Measurements from ENCODE around the gene GARRE1. TPM values are rescaled to one million over a fixed set of nuclear protein-coding genes. Genes with fewer than 3 reads are reported as not detected.

The GARRE1 gene
- total and polyA plus RNA-seq, 2 donors (not counting 3 experiments of a cell fraction or from before 2014, with no cell fraction given), result 39.2 to 46.8 TPM

GRCh38 chr19:34257559-34257924 lies 3.2 kb downstream of the GARRE1 start:
- Histone ChIP-seq H3K9me3 (replicated peaks; ENCODE audit: control insufficient read depth, insufficient read depth, low read length) (no peaks in the 10 kb centered on the region), H3K4me2 (ENCODE audit: insufficient read depth, low read length) (no peak overlapping the region), H4K20me1 (replicated peaks; ENCODE audit: control insufficient read depth, extremely low read depth, insufficient read depth, low read length) (no peaks in the 10 kb centered on the region), H3K9ac (replicated peaks; ENCODE audit: extremely low read depth, insufficient read depth, low read length) (no peak overlapping the region), H3K4me1 (ENCODE audit: control insufficient read depth, extremely low read depth, insufficient read depth, low read length) (peaks cover 22% of the 10 kb centered on the region), H3K4me3 (replicated peaks in 1 of 3; ENCODE audit: insufficient read depth in 1 of 3, low read depth in 1 of 3, low read length in 3 of 3) (no peak overlapping the region), H3K9me1 (replicated peaks; ENCODE audit: control insufficient read depth, extremely low read depth, insufficient read depth, low read length) (no peaks in the 10 kb centered on the region), H3K27me3 (ENCODE audit: control insufficient read depth in 2 of 2, insufficient read depth in 2 of 2, low read length in 2 of 2) (no peaks in the 10 kb centered on the region), H3K27ac (ENCODE audit: insufficient read depth, low read depth, low read length) (no peak overlapping the region), H3K79me2 (ENCODE audit: control insufficient read depth, insufficient read depth, low read length) (peaks cover 32% of the 10 kb centered on the region), H3K36me3 (ENCODE audit: control insufficient read depth in 2 of 2, extremely low read depth in 1 of 2, insufficient read depth in 2 of 2, low read length in 2 of 2) (no peaks in the 10 kb centered on the region), H2AFZ (ENCODE audit: low read depth, low read length) (no peak overlapping the region)
- DNase-seq (ENCODE audit: low read depth, low spot score) (no peak), FAIRE-seq (no peak)
- ChIA-PET POLR2A (no interaction called here), CTCF (interaction anchor here (1.1 kb wide), 1 partner anchor 12 kb away, joined by 4 read pairs; no protein-coding TSS in a partner anchor)
- no TSS peak for BruUV-seq (replicated peaks)
- dilution Hi-C loops (cut with MboI; ENCODE audit: extremely low pct_ligation_motif_present, low sequenced_read_pairs) (no loop called here), intact Hi-C loops (cut with micrococcal nuclease) (no loop called here)
- TF ChIP-seq GATA2 (IDR thresholded peaks at IDR 0.05; ENCODE audit: insufficient read depth, insufficient read length, low read depth, low read length) (no peak), POLR2A (IDR thresholded peaks at IDR 0.05; ENCODE audit: low read depth, low read length) (no peak), EZH2 (IDR thresholded peaks at IDR 0.05; ENCODE audit: borderline replicate concordance, low read depth, low read length, severe bottlenecking) (no peak), JUN (IDR thresholded peaks at IDR 0.05; ENCODE audit: borderline replicate concordance, insufficient read depth, insufficient read length, low read depth) (no peak), POLR2AphosphoS5 (IDR thresholded peaks at IDR 0.05; ENCODE audit: insufficient read depth, low read depth, low read length) (no peak), FOS (IDR thresholded peaks at IDR 0.05; ENCODE audit: borderline replicate concordance, insufficient read depth, low read length) (no peak), MAX (IDR thresholded peaks at IDR 0.05; ENCODE audit: insufficient read depth, insufficient read length) (no peak), MYC (IDR thresholded peaks at IDR 0.05; ENCODE audit: low read depth, low read length) (no peak)
- TF ChIP-seq, protein P1, sequence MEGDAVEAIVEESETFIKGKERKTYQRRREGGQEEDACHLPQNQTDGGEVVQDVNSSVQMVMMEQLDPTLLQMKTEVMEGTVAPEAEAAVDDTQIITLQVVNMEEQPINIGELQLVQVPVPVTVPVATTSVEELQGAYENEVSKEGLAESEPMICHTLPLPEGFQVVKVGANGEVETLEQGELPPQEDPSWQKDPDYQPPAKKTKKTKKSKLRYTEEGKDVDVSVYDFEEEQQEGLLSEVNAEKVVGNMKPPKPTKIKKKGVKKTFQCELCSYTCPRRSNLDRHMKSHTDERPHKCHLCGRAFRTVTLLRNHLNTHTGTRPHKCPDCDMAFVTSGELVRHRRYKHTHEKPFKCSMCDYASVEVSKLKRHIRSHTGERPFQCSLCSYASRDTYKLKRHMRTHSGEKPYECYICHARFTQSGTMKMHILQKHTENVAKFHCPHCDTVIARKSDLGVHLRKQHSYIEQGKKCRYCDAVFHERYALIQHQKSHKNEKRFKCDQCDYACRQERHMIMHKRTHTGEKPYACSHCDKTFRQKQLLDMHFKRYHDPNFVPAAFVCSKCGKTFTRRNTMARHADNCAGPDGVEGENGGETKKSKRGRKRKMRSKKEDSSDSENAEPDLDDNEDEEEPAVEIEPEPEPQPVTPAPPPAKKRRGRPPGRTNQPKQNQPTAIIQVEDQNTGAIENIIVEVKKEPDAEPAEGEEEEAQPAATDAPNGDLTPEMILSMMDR (IDR thresholded peaks at IDR 0.05; ENCODE audit: extremely low read depth in 1 of 2, insufficient read depth in 1 of 2, low read depth in 1 of 2, low read length in 2 of 2), result no peak
